GM11168 (cell line): ENCODE measurements around the gene CATSPERB.

Source experiments
- in situ Hi-C: fragments of 300-500 bp; cut with MboI; formaldehyde crosslinking; loops from one replicate; pipeline ENCODE4 v1.12.0; 2022; ENCODE audit warnings: low sequenced_read_pairs; ENCODE audit not compliant: unreplicated experiment

CATSPERB gene, protein sequence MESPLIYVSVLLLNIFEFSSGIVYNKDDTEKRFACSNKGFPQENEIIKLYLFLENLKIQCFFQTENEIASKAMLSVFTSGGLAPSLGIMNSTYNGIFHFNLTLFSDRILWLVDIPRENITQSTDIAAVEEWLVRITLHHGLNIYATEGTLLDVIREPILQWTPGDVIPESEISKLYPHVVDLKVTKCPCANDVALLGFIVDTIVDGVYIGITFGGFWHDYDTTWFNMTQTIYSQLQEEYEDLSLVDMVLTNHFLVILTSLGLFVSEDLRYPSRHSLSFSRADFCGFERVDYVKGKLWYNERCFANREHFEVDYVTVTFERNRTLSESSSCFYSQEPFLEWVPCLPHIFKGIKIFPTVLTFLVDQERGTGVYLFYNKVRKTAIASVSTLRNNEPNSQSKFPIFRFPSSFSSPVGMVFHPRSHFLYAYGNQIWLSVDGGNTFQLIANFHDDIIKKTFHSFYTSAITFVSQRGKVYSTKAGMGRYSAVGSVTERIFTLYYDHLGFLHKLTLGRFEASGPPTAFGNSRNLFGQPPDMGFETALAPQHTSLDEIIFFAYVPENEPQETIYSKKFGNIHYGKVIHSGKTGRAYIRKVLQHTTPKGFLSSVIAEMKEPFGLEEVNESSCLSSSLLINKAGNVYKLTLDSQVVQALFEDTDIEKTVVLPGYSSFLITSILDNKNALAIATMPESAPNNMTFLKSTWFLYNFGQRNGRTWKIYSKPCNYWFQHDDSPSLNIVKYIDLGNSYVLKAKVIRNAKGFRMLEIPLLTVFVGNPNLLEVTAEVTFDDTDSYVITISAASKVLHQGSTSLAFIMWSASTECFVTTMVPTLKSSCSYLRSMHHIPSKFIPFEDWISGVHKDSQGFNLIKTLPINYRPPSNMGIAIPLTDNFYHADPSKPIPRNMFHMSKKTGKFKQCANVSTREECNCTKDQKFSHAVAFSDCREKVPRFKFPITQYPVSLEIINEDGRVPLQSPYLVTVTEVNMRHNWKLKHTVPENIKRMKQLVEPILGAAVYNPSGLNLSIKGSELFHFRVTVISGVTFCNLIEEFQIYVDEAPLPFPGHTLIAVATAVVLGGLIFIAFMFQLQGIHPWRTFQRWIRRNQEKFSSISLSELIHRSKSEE

DNA sequence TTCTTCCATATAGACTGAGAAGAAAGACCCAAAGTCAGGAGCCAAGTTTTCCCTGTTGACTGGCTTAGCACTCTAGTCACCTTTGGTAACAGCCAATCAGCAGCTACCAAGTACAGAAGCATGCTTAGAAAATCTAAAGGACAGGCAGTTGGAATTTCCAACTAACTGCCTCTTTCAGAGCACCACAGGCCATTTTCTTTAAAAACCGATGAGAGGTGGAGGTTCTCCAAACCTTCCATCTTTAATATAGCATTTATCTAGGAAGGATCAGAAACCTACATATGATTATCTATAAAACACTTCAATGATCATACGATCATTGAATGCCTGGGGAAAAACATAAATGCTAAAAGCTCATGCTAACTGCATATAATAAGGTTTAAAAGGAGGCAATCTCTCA, at the start of gene CATSPERB:
TSS of gene CATSPERB (minus strand) at position 101 of the 400 bp plus-strand sequence. CDS start 2,607 bp downstream, outside the sequence.
- in situ Hi-C loops, result no loop called here

DNA sequence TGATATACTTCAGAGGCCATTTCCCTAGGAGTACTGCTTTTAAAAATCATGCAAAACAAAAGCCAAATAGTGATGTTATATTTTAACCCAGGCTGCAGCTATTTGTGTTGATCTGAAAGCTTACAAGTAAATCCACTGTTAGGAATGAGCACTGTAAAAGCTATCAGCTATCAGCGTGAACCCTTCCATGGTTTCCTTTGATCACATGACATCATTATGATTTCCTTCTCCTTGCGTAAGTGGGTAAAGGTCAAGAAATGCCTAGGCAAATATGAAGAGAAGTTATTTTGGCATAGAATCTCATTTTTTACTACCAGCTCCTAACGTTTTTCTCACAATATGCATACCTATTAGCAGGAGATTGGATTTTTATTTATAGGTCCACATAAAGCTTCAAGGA, 48.6 kb upstream of the CATSPERB start:
- in situ Hi-C loops, result no loop called here

DNA sequence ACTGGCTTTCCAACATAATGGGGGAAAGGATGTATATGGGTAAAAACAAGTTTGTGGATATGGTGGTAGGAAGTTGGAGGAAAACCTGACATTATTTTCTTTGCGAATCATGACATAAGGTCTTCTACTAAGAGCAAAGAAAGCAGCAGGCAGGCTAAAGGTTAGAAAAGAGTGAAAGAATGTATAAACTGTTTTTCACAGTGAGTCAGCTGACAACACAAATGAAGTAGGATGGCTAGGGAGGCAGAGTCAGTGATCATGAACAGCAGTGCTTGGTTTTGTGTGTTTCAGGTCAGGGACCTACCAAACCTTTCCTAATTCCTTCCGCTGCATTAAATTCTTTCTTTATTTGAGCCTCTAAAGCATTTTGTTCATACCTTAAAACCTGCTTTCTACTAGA, 46.3 kb upstream of the CATSPERB start:
- in situ Hi-C loops, result no loop called here

DNA sequence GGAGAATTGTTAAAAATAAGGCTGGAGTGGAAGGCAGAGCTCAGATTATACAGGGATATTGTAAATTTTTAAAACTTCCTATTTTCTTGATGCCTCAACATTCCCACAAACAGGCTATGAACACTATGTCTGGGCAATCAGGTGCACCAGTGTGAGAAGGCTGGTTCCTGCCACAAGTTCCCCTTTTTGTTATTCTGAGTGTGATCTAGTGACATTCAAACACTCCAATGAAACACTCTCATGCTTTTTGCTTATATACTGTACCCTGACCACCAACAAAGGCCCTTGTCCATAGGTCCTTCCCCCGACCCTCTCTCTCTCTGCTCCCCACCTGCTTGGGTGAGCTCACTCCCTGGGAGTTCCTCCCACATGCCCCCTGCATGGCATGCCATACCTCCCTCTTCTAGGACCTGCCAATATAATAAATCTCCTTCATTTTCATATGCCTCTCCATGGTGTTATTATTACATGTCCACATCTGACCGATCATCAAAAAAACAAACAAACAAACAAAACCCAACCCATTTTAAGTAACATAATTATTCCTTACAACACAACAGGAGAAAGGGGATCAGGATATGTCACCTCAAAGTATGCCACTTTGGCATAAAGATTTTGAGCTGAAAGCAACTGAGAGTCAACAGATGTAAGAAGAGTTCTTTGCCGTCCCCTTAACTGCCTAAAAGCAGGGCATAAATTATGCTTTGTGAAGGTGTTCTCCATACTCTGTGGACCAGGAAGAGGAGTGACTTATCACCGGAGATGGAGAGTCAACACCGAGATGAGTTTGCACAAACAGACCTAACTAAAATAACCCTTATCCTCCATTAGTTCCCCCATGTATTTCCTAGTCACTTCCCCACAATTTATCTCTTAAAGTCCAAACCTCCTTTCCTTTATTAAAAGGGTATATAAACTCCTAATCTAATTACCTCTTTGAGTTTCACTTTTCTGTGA, 42.5 kb upstream of the CATSPERB start:
- in situ Hi-C loops, result no loop called here

DNA sequence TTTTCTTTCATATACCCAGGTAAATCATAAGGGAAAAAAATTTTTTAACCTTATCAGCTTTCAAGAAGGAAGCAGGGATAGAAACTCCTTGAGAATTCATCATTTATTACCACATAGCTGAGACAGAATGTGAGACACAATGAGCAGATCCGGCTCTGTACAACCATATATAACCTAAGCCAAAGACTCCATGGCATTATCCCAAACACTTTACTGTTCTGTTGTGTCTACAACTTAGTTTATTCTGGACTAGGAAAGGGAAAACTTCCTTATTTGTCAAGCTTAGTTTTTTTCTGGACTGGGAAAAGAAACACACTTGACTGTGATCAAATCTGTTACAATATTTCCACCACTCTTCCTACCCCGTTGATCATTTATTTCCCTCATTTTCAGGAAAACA, 38.3 kb upstream of the CATSPERB start:
- in situ Hi-C loops, result no loop called here

DNA sequence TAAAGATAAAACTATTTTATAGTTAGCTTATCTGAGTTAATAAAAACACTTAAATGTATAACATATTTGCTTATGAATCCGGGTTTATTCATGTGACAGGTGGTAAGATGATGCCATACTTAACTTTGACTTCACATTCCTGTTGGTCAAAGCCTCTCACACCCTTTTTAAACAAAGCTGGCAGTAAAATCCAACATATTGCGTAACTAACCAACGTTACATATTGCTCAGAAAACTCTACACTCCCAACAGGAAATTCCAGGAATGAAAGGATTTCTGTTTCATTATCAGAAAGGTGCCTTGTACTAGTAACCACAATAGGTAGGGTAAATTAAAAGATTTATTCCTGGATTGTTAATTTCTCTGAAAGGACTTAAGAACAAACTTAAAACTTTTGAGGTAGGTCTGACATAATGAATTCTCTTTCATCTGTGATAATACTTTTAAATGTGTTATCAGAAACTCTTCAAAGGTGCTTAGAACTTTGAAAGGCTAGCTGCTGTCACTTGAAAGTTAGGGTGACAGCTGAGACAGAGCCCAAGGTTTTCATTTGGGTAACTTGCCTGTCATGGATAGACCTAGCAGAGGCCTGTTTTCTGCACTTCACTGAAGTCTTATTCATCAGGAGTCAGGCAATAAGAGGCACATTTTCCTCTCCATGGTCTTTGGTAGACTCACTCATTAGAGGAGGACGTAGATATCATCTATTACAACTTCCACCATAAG, 23.8 kb upstream of the CATSPERB start:
- in situ Hi-C loops, result no loop called here

DNA sequence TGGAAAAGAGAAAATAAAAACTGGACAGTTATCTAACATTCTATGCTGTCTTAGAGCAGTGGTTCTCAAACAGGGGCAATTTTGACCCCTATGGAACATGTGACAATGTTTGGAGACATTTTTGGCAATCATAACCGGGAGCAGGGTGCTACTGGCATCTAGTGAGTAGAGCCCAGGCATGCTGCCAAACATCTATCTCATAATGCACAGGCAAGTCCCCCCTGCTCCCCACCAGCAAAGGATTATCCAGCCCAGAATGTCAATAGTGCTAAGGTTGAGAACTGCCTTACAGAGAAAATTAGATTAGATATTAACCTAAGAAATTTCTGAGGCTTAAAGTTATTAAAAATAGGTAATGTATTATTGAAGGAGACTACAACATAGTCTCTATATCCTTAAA, 22.9 kb upstream of the CATSPERB start:
- in situ Hi-C loops, result no loop called here

DNA sequence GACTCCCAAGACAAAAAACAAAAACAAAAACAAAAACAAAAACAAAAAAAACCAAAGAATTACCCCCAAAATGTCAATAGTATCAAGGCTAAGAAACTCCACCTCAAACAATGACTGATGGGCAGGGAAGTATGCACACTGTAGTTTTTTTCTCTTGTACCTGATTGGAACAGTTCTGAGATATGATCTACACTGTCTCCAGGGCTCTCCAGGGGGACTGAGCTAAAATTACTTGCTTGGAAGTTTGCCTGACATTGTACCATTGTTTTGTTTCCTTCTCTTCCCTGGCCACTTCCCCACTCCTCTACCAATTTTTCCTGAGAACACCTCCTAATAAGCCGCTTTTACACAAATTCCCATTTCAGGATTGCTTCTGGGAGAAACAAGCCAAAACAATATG, 22.3 kb upstream of the CATSPERB start:
- in situ Hi-C loops, result no loop called here

DNA sequence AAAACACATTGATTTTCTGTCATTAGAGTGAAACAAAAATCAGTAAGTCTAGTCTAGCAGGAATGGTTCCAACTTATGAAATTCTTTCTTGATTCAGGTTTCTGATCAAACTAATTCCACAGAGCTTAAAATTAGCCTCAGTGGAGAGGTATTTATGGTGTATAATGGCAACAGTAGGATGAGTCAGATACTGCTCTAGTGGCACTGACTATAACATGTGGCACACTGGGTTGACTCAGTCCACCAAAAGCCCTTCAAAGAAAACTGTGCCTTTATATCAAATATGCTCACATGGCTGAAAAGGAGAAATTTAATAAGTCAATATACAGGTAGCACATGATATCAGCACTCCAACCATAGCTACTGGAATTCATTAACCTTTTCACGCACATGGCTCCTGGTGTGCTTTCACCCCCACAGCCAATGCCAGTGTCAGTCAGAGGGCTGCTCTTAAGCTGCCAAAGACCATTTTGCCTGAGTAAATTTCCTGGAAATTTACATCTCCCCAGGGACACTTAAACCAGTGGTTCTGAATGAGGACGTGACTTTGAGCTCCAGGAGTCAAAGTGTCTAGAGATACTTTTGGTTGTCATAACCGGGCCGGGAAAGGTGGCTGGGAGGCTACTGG, 21.7 kb upstream of the CATSPERB start:
- in situ Hi-C loops, result no loop called here

DNA sequence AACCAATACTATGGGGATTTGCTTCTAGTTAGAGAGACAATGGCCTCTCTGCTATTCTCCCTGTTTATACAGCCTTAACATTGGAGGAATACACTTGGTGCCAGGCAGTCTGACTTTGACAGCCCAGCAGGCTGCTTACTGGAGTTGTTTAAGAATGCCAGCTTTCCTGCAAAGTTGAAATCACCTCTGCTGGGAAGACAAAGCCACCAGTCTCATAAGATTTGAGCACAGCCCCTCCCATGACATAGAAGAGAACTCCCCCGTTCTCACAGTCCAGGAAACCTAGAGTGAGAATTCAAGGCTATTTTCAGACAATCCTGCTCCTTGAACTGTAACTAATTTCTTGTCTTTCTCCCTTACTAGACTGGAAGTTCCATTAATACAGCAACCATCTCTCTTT, 21.1 kb upstream of the CATSPERB start:
- in situ Hi-C loops, result no loop called here

DNA sequence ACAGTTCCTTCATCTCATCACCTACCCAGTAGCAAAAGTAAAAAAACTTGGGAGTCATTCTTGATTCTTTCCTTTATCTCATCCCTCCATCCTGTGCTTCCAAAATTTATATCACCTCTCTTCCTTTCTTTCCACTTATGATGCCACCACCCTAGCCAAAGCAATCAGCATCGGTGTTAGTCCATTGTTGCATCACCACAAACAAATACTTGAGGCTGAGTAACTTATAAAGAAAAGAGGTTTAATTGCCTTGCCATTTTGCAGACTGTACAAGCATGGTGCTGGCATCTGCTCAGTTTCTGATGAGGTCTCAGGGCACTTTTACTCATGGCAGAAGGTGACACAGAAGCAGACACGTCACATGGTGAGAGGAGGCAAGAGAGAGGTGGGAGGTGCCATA, 19.8 kb upstream of the CATSPERB start:
- in situ Hi-C loops, result no loop called here

DNA sequence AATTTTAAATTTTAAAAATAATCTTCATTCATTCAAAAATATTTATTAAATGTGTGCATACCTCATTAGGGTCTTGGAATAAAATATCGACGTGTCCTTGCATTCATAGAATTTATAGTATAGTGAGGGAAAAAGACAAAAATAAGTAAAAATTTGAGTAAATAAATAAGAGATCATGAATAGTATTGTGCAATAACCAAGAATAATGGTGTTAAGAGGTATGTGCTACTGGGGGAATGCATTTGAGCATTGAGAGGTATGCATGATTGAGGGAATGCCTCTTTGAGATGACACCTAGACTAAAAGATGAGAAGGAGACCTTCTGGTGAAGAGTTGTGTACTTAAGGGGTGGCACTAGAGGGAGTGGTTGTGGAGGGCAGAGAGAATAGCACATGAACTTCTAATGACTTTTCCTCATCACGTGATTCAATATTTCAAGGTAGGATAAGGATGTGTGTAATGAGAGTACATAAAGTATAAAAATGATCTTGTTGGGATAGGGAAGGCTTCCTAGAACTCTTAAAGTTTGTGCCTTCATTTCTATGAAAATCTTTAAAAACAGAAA, 18.8 kb upstream of the CATSPERB start:
- in situ Hi-C loops, result no loop called here

DNA sequence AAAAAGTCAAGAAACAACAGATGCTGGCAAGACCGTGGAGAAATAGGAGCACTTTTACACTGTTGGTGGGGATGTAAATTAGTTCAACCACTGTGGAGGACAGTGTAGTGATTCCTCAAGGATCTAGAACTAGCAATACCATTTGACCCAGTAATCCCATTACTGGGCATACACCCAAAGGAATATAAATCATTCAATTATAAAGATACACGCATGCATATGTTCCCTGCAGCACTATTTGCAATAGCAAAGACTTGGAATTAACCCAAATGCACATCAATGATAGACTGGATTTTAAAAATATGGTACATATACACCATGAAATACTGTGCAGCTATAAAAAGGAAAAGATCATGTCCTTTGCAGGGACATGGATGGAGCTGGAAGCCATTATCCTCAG, 18.0 kb upstream of the CATSPERB start:
- in situ Hi-C loops, result no loop called here

DNA sequence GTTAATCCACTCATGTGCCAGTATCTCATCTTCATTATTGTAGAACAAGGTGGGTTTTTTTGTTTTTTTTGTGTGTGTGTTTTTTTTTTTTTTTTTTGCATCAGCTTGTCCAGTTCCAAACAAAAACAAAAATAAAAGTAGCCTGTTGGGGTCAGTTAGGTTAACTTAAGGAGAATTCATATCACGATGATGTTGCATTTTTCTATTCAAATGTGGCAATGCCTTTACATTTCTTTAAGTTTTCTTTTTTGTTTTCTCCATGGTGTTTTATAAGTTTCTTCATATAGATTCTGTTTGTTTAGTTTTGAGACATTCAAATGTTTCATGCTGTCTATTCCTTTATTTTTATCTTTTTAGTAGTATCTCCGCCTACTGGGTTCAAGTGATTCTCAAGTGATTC, 16.2 kb upstream of the CATSPERB start:
- in situ Hi-C loops, result no loop called here

DNA sequence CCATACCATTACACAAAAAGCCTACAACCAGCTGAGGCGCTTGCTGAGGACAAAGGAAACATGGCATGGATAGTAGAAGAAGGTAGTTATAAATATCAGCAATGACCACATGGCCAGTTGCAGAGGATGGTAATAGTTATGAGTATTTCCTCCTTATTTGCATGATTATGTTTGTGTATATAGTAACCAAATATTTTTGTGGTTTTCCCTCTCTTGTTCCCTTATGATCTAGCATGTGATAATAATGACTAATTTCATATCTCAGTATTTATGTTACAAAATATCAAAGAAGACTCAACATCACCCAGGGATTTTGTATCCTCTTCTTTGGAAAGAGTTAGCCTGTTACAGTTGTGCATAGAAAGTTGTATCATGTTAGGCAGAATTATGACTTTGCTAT, 13.5 kb upstream of the CATSPERB start:
- in situ Hi-C loops, result no loop called here

DNA sequence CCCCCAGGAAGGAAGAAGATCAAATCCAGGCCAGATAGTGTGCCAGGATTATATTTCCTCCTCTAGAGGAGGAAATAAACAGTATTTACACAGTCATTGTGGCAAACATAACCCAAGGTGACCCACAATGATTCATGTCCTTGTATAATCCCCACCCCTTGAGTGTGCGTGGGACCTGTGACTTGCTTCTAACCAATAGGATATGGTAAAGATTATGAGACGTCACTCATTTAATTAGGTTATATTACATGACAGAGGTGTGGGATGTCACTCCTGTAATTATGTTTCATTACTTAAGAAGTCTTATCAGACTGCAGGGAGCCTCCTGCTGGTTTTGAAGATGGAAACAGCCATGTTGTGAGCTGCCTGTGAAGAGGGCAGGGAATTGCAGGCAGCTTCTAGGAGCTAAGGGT, 12.2 kb upstream of the CATSPERB start:
- in situ Hi-C loops, result no loop called here

DNA sequence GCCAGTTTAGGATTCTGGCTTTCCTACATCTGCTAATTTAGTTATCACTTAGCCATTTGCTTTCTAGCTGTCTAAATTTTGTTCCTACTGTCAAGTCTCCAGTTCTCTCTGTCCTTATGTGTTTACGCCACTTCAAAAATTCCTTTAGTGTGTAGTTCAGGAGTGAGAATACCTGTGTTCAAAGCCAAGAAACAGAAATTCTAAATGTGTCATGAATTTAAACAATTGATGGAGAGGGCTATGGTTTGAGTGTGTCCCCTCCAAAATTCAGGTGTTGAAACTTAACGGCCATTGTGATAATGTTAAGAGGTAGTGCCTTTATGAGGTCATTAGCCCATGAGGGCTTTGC, 11.4 kb upstream of the CATSPERB start:
- in situ Hi-C loops, result no loop called here

DNA sequence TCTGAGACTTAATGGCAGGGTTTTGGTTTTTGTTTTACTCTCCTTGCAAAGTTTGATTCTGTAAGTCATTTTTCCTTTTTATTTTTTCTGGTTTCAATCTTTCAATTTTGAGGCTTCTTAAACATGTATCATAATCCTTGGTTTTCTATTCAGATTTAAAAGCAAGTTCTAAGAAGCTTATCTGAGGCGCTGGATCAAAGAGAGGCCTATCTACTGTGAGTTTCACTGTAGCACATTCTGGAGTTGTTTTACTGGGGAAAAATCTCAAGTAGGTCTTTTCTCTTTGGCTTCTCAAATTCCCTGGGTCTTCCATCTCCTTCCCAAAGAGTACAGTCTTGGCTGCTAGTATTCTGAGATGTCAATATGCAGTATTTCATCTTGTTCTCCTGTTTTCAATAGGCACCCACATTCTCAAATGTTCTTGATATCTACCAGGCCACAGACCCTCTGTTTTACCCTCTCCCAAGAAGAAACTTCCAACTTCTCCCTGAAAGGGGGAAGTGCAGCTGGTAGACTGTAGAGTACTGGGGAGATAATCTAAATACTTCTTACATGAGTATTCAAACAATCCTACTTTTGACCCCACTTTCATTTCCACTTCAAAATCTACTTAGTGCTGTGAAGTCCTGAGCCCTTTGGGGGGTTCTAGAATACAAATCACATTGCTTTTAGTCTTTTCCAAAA, 10.9 kb upstream of the CATSPERB start:
- in situ Hi-C loops, result no loop called here
